Measurements from ENCODE around the gene TSSK3.

TSSK3 gene, protein sequence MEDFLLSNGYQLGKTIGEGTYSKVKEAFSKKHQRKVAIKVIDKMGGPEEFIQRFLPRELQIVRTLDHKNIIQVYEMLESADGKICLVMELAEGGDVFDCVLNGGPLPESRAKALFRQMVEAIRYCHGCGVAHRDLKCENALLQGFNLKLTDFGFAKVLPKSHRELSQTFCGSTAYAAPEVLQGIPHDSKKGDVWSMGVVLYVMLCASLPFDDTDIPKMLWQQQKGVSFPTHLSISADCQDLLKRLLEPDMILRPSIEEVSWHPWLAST

DNA sequence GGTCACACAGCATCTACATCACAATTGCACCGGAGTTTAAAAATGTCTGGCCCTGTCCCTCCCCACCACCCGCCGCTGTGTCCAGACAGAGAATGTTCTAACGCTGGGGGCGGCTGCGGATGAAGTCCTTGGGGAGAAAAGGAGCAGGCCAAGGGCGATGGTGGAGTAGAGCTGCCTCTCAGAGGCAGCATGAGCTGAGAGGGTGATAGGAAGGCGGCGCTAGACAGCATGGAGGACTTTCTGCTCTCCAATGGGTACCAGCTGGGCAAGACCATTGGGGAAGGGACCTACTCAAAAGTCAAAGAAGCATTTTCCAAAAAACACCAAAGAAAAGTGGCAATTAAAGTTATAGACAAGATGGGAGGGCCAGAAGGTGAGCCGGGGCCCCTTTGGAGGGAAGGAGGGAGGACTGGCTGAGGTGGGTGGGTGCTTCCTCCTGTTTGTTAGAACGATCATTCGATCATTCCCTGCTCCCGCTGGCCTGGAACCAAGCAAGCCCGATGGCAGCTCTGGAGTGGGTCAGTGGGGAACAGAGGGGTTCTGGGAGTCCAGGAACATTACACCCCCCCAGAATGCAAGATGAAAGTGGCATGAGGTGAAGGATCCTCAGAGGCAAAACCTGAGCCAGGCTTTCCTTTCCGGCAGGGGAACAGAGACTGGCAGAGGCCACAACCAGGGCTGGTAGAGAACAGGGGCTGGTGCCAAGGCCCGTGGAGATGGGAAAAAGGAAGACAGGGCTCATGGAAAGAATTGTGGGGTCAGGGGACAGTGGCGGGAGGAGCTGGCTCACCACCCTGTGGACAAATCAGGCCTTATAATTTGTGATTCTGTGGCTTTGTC lies at the start of gene TSSK3, which contains the start of gene FAM229A:
TSS of gene TSSK3 (plus strand) at position 66 of the 840 bp plus-strand sequence. CDS start at position 229, 163 bp downstream.
TSS of gene FAM229A (minus strand) at position 12 of the 840 bp plus-strand sequence. CDS start 394 bp downstream, outside the sequence.
- no peak for DNase-seq (ENCODE audit: low read depth, low spot score)

DNA sequence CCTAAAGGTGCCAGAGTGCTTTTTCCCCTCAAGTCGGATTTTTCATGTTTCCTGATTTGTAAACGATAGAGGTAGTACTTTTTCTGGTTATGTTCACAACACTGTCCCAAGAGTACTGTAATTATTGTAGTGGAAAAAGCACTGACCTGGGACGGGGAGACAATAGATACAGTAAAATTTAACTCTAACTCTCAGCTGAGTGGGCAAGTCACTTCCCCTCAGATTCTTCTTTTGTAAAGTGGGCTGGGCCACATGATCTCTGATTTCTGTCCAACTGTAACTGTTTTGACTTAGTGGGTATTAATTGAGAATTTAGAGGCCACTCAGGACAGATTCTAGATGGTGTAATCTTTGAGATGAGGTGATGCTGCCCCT lies 45.4 kb upstream of the TSSK3 start:
- no peak for DNase-seq (ENCODE audit: low read depth, low spot score)

DNA sequence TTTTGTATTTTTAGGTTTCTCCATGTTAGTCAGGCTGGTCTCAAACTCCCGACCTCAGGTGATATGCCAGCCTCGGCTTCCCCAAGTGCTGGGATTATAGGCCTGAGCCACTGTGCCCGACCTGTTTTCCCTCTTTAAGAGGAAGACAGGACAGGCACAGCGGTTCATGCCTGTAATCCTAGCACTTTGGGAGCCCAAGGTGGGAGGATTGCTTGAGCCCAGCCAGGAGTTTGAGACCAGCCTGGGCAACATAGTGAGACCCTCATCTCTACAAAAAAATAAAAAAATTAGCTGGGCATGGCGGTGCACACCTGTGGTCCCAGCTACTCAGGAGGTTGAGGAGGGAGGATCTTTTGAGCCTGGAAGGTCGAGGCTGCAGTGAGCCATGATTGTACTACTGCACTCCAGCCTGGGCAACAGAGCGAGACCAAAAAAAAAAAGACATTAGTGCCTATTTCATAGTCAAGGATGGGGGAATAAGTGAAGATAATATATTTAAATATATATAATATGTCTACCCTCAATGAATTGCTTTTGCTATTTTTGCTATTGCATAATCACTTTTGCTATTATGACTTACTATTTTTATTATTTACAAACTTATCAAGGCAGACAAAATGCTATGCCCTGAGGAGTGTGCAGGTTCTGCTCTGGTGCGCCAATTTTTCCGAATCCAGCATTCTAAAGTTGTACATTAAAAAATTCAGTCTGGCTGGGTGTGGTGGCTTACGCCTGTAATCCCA lies 44.0 kb upstream of the TSSK3 start:
- DNase-seq (ENCODE audit: low read depth, low spot score) = no peak

DNA sequence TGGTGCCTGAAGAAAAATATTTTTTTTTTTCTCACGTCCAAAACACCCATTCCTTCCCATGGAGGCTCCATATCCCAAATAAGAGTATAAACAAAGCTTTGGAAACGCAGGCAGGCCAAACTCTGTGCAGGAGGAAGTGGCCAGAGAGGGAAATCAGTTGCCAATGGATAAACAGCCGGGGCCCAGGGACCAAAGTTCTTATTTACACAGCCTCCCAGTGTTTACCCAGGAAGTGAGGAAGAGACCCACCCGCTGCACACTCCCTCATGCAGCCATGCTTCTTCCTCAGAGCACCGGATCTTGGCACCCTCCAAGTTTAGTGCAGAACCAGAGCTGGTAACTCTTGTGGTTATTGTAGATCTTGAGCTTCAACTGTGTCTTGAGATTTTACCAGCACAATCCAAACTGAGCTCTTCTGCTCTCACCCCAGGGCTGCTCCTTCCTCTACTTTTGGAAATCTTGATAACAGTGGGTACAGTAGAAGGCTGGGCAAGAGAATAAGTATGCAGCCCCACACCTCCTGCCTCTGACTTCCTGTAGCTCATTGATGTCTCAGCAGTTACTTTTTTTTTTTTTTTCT lies 40.5 kb upstream of the TSSK3 start:
- no peak for DNase-seq (ENCODE audit: low read depth, low spot score)

DNA sequence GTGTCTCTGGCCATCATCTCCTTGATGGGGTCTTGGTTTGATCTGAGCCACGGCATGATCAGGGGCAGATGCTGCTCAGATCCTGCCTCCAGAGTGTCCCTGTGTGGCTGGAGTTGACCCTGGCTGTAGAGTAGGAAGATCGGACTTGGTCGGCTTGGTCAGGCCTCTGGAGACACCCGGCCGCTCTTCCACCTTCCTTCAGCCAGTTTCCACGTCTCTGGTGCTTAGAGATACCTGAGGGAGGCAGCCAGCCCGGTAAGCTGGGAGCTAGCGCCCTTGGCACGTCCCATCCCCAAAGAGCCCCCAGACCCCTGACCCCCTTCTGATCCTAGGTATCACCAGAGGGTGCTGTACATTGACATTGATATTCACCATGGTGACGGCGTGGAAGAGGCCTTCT lies 35.1 kb upstream of the TSSK3 start:
- DNase-seq (ENCODE audit: low read depth, low spot score) = no peak

DNA sequence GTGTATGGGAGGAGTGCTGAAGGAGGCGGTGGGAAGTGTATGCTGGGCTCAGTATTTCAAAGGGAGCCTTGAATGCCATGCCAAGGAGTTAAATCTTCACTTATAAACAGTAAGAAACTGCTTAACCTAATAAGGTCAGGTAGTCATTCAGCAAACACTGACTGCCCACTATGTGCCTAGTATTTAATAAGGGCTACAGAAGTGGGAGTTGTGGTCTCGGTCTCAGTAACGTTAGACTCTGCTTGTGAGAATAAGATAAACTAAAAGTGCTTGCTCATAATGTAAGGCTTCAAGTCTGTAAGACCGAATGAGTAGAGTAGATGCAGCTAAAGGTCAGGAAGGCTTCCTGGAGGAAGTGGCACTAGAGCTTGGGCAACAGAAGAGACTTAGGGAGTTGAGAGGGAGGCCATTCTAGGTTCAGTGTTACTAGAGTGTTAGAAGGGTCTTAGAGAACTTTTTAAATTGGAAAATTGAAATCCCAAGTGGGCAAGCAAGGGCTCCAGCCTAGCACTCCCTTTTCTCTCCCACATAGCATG lies 32.3 kb upstream of the TSSK3 start:
- DNase-seq (ENCODE audit: low read depth, low spot score) = no peak

DNA sequence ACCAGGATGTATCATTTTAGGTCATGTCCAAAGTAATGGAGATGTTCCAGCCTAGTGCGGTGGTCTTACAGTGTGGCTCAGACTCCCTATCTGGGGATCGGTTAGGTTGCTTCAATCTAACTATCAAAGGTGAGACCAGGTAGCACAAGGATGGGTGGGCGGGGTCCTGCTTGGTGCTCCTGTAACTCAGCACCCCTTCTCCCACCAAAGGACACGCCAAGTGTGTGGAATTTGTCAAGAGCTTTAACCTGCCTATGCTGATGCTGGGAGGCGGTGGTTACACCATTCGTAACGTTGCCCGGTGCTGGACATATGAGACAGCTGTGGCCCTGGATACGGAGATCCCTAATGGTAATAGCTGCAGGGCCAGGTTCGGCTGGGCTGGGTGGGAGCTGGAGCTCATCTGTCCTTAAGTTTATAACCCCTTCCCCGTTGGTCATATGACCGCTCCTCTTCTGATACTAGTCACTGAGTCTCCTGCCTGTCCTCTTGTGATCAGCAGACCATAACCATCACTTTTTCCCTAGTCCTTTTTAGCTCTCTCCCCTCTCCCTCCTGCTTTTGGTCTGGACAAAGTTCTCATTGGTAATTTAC lies 31.7 kb upstream of the TSSK3 start:
- DNase-seq (ENCODE audit: low read depth, low spot score) = no peak

DNA sequence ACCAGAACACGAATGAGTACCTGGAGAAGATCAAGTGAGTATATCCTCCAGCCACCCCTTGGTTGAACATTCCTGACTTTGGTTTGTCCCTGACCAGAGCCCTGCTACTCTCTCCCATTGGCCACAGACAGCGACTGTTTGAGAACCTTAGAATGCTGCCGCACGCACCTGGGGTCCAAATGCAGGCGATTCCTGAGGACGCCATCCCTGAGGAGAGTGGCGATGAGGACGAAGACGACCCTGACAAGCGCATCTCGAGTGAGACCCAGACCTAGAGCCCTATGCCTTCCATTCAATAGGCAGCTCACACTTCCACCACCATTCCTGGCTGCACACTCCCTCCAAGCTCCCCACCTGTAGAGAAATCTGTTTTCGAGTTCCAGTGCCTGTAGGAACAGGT lies 30.8 kb upstream of the TSSK3 start:
- no peak for DNase-seq (ENCODE audit: low read depth, low spot score)

DNA sequence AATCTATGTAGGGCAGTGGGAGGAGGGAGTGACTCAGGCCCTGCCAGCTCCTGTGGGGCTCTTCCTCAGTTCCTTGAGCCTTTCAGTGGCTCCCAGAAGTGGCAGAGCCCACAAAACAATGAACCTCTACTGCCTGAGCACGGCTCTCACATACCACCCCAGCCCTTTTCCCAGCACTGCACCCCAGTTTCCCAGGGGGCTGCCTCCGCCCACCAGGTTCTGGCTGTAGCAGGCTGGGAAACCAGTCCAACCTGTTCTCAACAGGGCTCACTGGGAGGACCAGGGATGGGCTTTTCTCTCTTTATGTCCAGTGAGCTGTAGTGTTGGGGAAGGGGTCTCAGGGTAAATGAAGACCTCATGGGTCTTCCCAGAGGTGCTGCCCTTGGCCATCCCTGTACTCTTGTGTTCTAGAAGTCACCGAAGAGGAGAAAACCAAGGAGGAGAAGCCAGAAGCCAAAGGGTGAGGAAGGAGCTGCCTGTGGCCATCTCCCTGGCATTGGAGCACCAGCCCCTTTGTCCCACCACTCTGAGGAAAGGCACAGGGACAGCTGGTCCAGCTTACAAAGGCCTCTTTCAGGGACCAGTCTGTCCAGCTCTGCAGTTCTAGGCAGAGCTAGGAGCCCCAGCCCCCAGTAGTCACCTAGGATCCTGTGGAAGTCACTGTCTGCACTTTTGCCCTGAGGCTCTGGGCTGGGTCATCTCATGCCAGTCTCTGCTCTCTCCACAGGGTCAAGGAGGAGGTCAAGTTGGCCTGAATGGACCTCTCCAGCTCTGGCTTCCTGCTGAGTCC lies 29.9 kb upstream of the TSSK3 start:
- no peak for DNase-seq (ENCODE audit: low read depth, low spot score)

DNA sequence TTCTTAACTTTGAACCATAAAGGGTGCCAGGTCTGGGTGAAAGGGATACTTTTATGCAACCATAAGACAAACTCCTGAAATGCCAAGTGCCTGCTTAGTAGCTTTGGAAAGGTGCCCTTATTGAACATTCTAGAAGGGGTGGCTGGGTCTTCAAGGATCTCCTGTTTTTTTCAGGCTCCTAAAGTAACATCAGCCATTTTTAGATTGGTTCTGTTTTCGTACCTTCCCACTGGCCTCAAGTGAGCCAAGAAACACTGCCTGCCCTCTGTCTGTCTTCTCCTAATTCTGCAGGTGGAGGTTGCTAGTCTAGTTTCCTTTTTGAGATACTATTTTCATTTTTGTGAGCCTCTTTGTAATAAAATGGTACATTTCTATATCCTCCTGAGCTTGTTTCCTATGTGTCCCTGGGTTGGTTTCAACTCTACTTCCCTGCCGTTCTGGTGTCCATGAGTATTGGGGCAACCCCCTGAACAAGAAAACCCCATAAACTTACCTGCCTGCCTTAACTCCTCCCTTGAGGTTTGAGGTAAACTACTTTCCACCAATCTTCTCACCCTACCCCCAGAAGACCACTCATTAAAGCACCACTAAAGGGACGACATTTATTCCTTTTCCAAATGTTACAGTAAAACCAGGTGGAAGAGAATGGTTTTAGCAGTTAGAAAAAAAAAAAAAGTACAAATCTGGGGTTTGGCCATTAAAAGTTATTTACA lies 28.9 kb upstream of the TSSK3 start:
- DNase-seq (ENCODE audit: low read depth, low spot score) = no peak

DNA sequence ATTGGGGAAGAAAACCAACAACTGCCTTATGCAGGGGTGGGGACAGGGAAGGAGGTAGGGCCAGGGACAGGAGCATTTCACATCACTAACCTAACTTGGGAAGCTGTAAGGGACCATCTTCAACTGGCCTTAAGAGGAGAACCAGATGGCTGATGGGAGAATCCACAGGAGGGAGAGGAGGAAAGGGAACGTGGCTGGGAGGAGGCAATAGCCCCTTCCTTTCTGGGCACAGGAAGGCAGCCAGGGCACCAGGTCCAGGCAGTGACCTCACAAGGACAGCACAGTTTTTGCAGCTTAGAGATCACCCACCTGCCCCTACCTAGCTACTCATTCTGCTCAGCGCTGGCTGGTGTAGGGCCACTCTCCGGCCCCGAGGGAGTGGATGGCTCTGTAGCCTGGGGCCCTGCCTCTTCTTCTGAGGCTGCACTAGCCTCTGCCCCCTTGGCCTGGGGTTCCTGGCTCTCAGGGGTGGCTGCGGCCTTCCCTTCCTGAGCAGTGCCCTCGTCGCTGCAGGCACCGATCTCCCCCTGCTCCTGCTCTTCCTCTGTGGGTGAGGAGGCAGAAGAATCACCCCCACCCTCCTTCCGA lies 28.0 kb upstream of the TSSK3 start:
- no peak for DNase-seq (ENCODE audit: low read depth, low spot score)

DNA sequence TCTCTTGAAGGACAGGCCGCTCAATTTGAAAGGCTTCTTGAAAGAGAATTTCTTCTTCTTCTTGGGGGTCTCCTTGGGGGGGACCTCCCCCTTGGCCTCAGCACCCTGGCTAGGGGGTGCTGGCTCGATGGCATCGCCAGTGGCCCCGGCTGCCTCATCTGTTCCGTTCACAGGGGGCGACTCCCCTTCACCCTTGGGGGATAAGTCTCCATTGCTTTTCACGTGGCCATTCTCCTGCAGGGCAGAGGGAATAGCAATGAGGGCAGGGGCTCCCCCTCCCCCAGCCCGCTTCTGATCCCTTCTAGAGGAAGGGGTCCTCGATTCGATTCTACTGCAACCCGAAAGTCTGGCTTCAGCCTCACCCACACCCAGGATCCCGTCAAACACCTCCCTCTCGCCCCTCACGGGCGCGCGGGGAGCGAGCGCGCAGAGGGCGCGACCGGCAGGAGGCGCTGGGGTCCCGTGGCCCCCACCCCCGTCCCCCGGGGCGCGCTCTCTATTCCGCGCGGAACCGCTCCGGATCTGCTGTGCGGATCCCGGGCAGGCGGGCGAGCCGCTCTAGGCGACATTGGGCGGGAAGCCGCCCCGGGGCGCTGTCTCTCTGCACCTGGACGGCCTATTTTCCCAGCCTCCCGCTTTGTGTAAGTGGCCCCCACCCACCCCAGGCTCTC lies 27.3 kb upstream of the TSSK3 start:
- DNase-seq (ENCODE audit: low read depth, low spot score) = peak; percentile 29

DNA sequence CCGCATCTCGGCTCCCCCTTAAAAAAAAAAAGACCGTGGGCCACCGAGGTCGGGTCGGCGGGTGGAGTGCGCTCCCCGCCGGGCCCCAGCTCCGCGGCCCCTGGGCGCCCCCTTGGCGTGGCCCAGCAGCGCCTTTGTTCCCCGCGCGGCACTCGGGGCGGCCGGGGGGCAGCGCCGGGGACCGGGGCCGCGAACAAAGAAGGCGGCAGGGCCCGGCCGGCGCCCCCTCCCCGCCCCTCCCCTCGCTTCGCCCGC lies 26.9 kb upstream of the TSSK3 start:
- no peak for DNase-seq (ENCODE audit: low read depth, low spot score)

DNA sequence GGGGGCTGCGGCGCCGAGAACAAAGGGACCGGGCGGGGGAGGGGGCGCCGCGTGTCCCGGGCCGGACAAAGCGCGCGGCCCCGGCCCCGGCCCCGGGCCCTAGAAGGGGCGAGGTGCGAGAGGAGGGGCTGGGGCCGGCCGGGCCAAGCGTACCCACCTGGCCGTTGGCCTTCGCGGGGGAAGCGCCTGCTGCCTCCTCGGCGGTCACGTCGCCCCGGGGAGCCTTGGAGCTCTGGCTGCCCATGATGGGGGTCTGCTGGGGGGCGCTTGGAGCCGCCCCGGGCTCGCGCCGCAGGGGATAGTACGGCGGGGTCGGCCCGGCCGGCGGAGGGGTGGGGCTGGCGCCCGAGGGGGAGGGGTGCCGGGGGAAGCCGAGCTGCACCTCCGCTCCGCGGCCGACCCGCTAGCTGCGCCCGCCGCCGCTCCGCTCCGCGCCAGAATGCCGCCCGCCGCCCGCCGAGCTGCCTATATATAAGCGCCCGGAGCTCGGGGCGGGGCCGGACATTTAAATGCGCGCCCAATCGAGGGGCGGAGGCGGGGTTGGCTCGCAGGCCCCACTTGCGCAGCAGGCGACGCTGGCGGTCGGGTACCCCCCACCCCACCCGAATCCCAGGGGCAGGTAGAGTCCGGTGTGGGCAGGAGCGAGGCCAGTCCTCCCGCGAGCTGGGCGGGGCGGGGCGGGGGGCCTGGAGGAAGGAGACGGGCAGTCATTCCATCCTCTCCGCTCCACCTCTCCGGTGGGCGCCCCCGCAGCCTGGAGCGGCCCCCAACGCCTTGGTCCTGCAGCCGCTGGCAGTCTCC lies 26.3 kb upstream of the TSSK3 start, which contains the start of gene MARCKSL1:
TSS of gene MARCKSL1 (minus strand) at position 444 of the 801 bp plus-strand sequence. CDS start at position 244, 200 bp downstream.
- peak; percentile 66 for DNase-seq (ENCODE audit: low read depth, low spot score)

DNA sequence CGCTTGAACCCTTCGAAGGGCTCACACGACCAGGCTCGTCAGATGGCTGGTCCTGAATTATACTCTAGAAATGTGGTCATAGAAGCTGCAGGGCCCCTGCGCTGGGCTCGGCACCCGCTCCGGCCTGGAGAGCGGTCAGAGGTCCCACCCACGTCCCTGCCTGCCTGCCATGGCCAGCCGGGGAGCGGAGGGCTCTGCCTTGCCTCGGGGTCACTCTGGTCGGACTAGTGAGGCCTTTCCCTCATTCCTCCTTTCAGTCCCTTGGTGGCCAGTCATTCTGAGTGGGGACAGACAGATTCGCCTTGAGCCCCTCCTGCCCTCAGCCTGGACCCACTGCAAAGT lies 25.8 kb upstream of the TSSK3 start:
- DNase-seq (ENCODE audit: low read depth, low spot score) = no peak

DNA sequence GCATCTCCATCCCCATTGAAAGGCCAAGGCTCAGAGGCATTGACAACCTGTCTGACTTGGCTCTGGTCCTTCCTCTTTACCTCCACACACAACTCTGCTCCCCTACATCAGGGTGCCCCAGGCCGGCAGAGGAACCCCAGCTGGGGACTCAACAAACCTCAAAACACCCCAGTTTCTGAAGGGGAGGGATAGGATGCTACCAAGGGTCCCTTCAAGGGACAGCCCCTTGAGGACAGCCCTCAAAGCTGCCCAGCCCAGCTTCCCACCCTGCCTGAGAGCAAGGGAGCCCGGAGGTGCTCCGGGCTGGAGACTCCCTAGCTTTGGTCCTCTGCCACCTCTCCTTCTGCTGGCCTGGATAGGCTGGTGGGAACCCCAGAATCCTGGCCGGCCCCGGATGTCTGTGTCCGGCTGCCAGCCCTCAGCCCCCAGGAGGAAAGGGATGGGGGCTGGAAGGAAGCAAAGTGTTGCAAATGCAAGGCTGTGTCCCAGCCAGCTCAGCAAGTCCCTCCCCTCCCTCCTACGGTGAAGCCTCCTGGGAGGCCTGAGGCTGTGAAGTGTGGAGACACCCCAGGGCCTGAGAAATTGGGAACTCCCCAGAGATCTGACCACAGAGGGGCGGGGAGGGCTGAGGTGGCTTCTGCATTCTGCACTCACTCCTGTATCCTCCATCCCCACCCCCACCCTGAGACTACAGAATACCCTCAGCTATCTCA lies 25.2 kb upstream of the TSSK3 start:
- no peak for DNase-seq (ENCODE audit: low read depth, low spot score)

DNA sequence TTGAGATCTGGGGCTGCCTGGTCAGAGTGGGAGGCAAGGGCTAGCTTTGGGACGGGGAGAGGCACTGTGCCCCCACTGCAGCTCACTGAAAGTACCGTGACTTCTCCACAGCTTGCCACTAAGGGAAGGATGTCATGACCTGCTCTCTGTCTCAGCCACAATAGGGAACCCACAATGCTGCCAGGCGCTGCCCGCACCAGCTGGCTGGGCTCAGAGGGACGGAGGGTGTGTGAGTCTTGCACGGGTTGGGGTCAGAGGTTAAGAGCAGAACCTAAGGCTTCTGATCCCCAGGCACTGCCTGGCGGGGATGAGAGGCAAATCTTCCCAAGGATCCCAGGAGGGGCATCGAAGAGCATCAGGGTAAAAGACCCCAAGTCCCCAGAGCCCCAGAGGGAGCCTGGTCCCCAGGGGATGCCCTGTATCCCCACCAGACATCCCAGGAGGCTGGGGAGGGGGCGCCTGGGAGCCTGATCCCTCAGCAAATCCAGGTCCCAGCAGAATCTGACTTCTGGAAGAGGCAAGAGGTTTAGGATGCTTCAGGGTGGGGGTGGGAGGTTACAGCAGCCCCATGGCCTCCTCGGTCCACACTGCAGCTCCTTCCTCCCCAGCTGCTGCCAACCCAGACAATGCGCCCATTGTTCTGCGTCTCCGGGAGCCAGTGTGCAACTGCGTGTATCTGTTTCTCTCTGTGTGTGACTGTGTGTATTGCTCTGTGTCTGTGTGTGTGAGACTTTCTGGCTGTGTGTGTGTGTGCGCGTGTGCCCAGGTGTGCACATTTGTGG lies 24.3 kb upstream of the TSSK3 start:
- DNase-seq (ENCODE audit: low read depth, low spot score) = no peak

All from activated CD4-positive, CD25-positive, alpha-beta regulatory T cell treated with anti-CD3 and anti-CD28 coated beads, Interleukin-2, amount 50 U/mL, for 16 hours (primary cell).